T-helper 22 cell (primary cell): Measurements from ENCODE around the gene AFDN.

Experiments used
- DNase-seq: peaks from one replicate; pipeline ENCODE4 v3.0.0-alpha.2; 2020; ENCODE audit warnings: low read depth

The AFDN gene

GRCh38 chr6:167817729-167818128, 9.0 kb upstream of the AFDN start:
- no peak for DNase-seq

- no peak for DNase-seq
Measured at GRCh38 chr6:167819576-167819975, 7.1 kb upstream of the AFDN start.

- DNase-seq, result no peak
Measured at GRCh38 chr6:167820681-167821080, 6.0 kb upstream of the AFDN start.

DNA sequence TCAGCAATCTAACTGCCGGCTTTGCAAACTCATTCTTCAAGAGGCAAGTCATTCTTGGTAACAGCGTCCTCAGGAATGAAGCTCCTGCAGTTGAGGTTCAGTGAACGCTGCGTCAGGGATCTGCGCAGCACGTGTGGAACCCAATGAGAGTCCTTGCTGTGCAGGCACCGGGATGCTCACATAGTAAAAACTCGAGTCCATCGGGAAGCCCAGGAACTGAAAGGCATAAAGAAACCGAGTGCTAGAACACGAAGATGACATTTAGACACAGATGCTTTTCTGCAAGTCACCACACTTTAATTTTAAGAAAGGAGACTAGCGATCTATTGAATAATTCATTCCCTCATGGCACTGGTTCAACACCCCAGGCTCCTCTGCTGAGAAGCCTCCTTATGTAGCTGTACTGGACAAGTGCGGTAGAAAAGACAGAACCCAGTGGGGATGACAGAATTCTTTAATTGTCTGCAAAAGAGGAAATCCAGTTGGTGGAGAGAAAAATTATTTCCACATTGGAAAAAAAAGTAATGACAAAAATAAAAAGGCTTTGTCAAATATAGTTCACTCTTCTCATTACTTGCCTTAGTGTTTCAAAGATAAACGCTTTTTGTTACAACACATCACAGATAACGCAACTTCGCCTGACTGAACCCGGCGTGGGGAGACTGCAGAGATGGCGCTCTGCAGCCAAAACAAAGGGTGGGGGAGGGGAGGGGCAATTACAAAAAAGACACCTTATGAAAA, 1.9 kb upstream of the AFDN start:
- DNase-seq, result no peak

DNA sequence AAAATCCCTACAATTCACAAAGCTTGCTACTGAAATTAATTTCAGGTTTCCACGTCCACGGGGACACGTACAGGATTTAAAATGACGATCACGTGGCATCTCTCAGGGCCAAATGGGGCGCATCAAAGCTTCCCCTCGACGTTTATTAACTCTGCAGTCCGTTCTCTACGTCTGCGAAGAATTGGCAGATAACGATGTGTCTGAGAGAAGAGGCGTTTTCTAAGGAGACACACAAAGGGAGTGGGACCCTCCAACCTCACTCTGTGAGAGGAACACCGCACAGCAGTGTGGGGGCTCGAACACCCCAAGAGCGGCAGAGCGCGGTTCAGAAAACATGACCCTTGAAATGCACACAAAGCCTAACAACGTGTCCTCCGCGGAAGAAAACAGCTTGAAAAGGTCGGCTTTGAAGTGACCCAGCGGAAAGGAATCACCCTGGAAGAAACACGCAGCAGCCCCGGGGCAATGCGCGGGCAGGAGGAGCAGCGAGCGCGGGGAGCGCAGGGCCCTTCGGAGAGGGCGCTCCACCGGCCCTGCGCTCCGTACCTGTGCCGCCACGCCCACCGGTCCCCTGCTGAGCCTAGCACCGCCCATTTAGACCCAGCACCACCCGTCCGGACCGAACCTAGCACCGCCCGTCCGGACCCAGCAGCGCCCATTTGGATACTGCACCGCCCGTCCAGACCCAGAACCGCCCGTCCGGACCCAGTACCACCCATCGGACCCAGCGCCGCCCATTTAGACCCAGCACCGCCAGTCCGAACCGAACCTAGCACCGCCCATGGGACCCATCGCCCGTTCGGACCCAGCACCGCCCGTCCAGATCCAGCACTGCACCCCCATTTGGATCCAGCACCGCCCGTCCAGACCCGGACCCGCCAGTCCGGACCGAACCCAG, 1.1 kb upstream of the AFDN start:
- DNase-seq, result no peak

DNA sequence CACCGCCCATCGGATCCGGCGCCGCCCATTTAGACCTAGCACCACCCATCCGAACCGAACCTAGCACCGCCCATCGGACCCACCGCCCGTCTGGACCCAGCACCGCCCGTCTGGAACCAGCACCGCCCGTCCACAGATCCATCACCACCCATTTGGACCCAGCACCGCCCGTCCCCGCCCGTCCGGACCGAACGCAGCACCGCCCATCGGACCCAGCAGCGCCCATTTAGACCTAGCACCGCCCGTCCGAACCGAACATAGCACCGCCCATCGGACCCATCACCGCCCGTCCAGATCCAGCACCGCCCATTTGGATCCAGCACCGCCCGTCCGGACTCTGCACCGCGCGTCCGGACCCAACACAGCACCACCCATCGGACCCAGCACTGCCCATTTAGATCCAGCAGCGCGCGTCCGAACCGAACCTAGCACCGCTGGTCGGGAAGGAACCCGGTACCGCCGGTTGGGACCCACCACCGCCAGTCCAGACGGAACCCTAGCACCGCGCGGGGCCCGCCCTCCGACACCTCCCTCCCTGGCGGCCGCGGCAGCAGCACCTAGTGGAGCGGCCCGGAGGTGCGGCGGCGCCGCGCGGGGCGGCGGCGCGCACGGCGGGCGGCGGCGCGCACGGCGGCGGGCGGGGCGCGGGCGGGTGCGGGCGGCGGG, 348 bp upstream of the AFDN start:
- peak; percentile 55 for DNase-seq

- DNase-seq, result no peak
Measured at GRCh38 chr6:167827583-167828324, 1.0 kb downstream of the AFDN start.

DNA sequence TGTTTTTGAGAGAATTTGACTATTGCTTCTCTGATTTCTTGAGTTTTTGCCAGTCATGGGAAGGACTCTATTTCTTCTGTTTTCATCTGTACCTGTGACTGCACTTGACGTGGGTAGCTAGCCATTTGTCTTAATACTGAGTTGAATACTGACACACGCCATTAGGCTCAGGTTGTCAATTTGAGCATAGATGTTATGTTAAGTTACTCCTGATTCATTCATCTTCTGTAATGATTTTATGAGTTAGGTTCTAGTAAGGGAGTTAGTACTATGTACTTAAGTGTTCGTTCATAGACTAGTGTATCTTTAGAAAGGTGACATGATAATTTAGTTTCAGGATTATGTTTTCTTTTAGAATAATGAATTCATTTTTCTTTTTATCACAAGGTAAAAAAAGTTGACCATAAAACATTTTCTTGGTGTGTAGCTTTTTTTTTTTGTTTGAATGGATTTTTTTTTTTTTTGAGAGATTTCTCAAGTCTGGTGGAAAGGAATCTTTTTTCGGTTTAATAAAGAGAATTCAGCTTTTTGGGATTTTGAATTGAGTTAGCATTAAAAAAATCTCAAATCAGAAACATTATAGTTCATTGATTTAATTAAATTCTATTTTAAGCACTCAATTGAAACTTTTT, 1.7 kb downstream of the AFDN start:
- DNase-seq, result no peak

DNA sequence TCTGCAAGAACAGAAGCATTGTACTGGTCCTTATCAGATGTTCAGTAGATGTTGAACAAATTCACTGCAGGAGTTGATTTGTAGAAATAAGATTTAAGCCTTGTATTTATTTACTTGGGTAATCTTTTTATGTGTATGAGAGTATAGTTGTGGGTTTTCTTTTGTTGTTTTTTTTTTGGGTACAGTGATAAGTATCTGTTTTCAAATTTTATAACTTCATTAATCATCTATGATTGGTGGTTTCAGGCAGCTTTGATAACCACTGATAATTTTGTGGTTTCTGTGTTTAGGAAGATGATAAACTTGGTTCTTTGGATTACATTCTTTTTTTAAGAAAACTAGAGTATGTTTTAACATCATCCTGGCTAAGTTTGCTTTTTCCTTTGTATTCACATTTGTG, 2.8 kb downstream of the AFDN start:
- no peak for DNase-seq

- no peak for DNase-seq
Measured at GRCh38 chr6:167831281-167831828, 4.6 kb downstream of the AFDN start.

GRCh38 chr6:167832497-167833395, 6.0 kb downstream of the AFDN start:
- no peak for DNase-seq

GRCh38 chr6:167833396-167833763, 6.7 kb downstream of the AFDN start:
- DNase-seq, result no peak

GRCh38 chr6:167835260-167835659, 8.5 kb downstream of the AFDN start:
- no peak for DNase-seq

- DNase-seq, result no peak
Measured at GRCh38 chr6:167836721-167837120, 10.0 kb downstream of the AFDN start.

- no peak for DNase-seq
Measured at GRCh38 chr6:167838207-167838748, 11.6 kb downstream of the AFDN start.

- DNase-seq, result no peak
Measured at GRCh38 chr6:167839343-167839742, 12.6 kb downstream of the AFDN start.

- DNase-seq, result no peak
Measured at GRCh38 chr6:167839755-167840154, 13.0 kb downstream of the AFDN start.

GRCh38 chr6:167840160-167840525, 13.4 kb downstream of the AFDN start:
- DNase-seq, result no peak

DNA sequence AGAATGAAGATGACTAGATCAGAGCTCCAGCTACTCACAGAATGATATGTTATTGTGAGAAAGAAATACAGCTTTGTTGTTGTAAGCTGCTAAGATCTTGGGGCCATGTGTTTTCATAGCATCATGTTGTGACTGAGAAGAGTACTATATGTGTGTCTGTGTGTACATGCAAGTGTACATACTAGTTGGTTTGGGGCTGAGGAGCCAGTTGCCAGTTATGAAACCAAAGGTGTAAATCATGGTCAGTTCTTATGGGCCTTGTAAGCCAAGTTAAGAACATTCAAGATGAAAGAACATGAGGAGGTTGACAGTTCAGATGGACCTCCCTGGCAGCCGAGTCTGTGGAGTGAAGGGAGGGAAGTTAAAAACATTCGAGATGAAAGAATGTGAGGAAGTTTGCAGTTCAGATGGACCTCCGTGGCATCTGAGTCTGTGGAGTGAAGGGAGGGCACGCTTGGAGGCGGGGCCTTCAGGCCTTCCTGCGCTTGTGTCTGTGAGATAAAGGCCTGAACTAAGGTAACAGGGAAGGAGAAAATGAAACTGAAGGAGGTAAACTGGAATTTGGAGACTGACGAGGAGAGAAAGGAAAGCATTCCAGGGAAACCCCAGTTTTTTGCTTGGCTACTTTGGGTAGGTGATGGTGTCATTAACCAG, 13.9 kb downstream of the AFDN start:
- no peak for DNase-seq

DNA sequence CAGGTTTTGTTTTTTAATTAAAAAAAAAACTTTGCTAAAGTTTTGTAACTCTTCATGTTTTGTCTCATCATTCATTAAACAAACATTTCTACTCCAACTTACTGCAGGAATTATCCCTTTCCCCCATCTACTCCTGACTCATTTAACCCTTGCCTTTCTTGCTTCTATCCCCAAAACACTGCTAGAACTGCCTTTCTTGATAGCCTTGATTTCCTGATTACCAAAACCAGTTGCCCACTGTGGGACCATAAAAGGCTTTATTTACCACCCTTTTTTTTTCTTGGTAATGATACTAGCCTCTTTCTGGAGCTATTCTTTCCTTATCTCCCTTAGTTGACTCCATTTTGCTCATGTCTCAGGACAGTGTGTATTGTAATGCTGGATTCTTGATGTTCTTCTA, 15.3 kb downstream of the AFDN start:
- no peak for DNase-seq
